HPDE6-E6E7 (cell line): Measurements from ENCODE around the gene LGALS7B.
"Not testable (repeated sequence)": the region's sequence is repeated elsewhere in the genome, so short reads cannot be mapped to it uniquely, and the experiment has no call there.

Experiments
- DNase-seq: peaks from one replicate; pipeline ENCODE4 v3.0.0; 2011; ENCODE audit warnings: missing footprints; ENCODE audit errors: extremely low spot score

LGALS7B gene

DNA sequence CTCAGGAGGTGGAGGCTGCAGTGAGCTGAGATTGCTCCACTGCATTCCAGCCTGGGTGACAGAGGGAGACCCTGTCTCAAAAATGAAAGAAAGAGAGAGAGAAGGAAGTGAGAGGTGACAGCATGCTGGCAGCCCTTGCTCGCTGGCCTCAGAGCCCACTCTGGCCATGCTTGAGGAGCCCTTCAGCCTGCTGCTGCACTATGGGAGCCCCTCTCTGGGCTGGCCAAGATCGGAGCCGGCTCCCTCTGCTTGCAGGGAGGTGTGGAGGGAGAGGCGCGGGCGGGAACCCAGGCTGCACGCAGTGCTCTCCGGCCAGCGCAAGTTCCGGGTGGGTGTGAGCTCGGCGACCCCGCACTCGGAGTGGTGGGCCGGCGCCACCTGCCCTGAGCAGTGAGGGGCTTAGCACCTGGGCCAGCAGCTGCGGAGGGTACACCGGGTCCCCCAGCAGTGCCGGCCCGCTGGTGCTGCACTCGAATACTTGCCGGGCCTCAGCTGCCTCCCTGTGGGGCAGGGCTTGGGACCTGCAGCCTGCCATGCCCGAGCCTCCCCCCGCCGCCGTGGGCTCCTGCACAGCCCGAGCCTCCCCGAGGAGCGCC is 32.3 kb downstream of the LGALS7B start:
- not testable (repeated sequence) for DNase-seq

DNA sequence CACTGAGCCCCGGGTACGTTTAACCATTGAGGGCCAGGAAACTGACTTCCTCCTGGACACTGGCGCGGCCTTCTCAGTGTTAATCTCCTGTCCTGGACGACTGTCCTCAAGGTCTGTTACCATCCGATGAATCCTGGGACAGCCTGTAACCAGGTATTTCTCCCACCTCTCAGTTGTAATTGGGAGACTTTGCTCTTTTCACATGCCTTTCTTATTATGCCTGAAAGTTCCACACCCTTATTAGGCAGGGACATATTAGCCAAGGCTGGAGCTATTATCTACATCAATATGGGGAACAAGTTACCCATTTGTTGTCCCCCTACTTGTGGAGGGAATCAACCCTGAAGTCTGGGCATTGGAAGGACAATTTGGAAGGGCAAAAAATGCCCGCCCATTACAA is 36.9 kb downstream of the LGALS7B start:
- not testable (repeated sequence) for DNase-seq

DNA sequence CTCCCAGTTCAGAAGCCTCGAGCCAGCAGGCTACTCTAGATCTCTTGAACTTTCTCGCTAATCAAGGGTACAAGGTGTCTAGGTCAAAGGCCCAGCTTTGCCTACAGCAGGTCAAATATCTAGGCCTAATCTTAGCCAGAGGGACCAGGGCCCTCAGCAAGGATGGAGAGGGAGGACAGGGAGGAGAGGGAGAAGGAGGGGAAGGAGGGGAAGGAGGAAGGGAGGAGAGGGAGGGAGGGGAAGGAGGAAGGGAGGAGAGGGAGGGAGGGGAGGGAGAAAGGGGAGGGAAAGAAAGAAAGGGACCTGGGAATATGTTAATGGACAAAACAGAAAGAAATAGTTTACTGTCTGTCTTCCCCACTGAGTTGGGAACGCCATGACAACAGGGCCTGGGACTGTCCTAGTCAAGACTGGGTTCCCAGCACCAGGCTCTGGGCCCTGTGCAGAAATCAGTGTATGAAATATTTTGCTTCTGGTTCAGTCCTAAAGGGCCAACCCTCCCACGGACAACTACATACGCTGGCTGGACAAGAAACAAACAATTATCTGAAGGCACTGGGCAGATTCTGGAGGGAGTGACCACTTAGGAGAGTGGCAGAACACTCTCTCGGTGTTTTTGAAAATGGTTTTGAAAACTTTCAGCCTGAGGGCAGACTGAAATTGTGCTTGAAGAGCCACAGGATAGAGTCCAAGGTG is 38.0 kb downstream of the LGALS7B start:
- DNase-seq, result no peak

DNA sequence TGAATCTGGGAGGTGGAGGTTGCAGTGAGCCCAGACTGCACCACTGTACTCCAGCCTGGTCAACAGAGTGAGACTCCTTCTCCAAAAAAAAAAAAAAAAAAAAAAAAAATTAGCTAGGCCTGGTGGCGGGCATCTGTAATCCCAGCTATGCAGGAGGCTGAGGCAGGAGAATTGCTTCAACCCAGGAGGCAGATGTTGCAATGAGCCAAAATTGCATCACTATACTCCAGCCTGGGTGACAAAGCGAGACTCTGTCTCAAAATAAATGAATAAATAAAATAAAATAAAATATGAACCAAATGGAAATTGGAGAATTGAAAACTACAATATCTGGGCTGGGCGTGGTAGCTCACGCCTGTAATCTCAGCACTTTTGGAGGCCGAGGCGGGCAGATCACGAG is 40.2 kb downstream of the LGALS7B start:
- not testable (repeated sequence) for DNase-seq

DNA sequence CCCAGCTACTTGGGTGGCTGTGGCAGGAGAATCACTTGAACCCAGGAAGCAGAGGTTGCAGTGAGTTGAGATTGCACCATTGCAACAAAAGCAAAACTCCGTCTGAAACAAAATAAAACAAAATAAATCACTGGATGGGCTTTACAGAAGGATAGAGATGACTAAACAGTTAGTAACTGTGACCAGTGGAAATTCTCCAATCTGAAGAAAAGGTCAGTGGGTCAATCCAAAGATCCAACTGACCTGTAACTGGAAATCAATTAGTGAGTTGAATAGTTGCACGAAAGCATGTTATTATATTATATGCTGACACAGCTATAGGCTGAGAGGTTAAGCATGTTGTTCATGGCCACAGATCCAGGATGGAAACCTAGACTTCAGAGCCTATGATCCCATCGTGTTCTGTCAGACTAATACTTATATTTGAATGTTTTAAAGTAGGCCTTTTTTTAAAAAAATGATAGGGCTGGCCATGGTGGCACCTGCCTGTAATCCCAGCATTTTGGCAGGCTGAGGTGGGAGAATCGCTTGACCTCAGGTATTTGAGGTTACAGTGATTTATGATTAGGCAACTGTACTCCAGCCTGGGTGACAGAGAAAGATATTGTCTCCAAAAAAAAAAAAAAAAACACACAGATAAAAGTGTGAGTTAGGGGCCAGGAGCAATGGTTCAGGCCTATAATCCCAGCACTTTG is 41.2 kb downstream of the LGALS7B start:
- no peak for DNase-seq

DNA sequence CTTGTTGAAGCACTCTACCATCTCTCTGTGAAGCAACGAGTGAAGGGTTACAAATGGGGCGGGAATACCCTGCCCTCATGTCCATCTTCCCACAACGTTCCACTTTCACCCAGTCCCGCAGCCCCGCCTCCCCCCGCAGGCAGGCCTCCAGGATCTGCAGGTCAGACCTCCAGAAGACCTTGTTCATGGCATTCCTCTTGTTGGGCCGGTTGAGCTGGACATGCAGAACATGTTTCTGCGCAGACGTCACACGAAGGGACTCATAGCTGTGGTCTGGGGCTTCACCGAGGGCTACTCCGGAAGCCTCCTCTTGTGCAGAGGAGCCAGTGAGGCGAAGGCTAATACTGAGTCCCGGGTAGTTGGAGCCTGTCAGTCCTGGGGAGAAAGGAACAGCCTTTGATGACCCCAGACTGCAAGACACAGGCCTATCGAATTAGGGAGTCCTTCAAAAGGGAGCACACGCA is 42.2 kb downstream of the LGALS7B start:
- peak; percentile 67 for DNase-seq

DNA sequence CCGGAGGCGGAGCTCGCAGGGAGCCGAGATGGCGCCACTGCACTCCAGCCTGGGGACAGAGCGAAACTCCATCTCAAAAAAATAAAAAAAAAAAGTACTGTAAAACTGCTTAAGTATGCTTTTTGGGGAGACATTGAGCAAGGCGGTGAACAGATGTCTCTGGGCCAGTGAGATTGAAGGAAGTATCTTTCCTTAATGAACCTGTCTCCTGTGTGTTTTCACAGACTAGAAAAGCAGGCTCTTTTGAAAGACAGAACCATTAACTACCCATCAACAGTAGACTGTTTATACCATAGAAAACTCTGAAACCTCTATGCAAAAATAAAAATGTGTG is 44.1 kb downstream of the LGALS7B start:
- DNase-seq, result no peak

DNA sequence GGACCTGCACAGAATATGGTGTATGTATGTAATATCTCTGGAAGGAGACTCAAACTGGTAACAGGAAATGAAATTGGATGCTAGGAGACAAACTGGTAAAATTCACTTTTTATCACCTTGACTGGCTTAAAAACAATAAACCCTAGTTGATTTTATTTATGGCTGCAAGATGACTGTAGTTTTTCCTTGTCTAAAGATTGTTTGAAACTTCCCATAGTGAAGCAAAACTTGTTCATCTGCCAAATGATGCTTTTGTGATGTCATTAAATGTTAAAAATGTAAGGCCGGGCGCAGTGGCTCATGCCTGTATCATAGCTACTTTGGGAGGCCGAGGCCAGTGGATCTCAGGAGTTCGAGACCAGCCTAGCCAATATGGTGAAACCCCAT is 45.1 kb downstream of the LGALS7B start:
- no peak for DNase-seq

DNA sequence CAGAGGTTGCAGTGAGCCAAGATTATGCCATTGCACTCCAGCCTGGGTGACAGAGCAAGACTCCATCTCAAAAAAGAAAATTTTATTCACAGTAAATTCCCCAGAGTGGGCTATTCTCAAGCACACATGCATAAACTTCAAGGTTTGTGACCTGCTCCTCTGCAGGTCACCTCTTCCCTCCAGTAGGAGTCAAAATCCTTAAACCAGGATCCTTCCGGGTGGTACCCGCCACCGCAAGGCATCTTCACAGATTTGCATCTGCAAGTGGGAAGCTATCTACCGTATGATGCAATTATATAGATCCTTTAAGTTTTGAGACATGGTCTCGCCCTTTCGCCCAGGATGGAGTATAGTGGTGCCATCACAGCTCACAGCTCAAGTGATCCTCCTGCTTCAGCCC is 45.6 kb downstream of the LGALS7B start:
- no peak for DNase-seq

DNA sequence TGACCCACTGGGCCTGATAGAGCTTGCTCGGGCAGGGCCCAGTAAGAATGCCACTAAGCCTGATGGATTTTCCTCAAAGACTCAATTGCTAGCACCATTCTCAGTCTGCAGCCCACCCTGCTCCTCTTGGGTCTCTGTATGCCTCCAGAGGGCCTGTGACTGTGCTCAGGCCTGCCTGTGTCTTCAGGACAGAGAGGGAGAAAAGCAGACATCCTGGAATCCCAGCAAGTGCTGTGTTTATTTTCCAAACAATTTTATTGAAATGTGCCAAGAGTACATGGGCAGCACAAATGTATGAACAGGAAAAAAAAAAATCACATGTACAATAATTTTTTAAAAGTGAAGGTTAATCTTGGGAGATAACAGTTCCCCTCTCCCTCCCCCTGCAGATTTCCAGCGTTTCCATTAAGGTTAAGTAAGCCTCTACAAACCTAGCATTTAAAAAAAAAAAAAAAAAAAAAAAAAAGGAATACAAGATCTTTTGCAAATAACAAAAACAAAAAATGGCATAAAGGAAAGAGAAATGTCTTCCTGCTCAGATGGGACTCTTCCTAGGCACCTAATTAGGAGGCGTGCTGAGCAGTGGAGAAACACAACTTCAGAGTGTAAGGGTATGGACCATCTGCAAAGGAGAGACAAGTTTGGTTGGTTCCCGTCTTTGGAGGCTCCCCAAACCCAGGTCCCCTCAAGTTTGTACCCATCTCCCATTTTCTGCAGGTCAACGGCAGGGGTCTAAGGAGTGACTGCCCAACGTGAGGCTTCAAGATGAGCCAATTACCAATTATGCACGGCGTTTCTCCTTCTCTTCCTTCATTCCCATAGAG is 47.4 kb downstream of the LGALS7B start:
- DNase-seq, result no peak

DNA sequence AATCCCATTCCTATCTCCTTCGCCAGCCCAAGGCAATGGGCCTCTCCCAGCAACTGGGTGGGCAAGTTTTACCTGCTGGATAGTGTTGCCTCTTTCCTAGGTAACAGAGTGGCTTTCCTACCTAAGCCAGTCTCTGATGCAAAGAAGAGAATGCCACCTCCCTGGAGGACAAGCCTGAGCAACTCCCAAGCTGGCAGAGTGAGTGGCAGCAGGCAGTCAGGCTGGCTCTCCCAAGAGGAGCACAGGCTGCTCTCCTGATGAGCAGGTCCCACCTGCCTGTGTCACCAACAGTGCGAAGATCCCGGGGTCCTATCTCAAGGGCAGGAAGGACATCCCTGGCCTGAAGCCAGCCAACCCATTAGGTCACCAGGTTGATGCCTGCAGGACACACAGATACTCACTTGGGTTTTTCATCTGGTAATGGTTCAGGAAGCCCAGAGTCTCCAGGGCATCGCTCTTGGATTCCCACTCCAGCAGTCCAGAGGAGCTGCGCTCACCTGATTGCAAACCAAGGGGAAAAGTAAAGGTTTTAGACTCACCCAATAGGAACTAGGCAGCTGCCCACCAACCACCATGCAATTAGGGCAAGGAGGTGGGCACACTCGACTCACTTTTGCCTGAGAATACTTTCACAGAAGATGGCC is 48.1 kb downstream of the LGALS7B start:
- no peak for DNase-seq

DNA sequence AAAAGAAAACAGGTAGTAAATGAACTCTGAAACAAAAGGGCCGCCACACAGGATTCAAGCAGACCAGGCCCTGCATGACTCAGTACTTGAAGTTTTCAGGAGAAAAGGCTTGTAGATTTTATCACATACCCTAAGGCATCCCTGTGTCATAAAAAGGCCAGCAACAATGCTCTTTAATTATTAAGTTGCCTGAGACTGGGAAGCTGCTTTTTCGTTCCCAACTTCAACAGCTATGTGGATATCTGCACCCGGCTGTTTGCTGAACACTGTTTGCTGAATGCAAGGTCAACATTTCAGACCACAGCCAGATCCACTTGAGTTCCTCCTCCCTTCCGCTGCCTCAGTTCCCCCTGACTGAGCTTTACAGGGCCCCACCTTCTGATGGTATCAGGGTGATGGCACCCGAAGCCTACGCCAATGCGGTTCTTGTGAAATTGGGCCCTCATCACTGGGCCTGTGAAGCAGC is 48.7 kb downstream of the LGALS7B start:
- DNase-seq, result peak; percentile 64

DNA sequence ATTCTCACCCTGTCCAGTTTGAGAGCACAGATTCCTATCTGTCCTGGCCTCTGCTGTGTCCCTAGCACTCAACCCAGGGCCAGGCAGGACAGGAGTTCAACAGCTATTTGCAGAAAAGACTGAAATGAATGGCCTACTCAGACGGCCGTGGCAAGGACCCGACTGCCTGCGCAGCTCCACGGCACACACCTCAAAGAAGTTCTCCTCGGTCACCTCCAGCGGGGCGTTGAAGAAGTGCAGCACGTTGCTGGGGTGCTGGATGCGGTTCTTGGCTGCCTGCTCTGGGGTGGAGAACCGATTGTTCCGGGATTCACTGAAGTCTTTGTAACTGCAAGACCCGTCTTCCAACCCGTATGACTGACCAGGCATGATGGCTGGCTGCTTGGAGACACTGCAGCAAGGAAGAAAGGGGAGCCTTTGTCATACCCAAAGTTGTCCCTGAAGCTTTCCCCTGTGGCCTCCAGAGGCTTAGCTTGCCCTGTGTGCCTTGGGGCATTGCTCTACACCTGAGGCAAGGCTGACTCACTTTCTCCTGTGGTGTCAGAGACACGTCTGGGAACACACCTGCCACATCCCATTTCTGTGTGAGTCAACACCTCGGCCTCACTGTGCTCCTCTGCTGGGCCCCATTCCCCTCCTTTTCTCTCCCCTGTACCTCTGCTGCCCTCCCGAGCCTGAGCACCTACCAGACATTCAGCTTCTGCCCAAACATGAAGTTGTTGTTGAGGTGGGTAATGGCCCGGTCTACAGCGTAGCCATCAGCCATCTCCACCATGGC is 49.4 kb downstream of the LGALS7B start:
- peak; percentile 91 for DNase-seq

DNA sequence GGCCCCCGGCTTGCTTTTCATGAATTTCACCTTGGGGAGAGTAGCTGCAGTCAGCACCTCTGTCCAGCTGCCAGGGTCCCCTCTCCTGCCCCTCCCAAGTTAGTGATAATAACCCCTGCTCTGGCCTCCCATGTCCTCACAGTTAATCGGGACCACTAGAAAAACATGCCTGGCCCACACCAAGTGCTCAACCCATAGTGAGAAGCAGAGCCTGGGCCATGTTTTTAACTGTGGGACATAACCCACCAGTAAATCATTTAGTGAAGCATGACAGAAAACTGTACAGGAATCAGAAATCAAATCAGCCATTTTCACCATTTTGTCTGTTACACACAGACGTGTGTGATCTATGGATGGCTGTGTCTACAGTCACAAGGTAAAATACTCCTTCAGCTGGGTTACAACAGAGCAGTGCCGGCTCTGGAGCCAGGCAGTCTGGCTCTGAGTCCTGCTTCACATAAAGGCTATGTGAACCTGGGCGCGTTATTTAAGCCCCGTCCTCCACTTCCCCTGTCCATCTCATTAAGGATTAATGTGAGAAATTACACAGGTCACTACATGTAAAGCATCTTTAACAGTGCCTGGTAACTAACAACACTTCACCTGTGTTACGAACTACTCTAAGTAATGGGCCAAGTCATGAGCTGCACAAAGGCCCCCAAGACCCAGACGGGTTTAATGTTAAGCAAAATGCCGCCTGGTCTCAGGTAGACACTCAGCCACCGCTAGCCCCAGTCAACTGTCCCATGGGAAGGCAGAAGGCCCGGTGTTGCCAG is 50.2 kb downstream of the LGALS7B start:
- no peak for DNase-seq

DNA sequence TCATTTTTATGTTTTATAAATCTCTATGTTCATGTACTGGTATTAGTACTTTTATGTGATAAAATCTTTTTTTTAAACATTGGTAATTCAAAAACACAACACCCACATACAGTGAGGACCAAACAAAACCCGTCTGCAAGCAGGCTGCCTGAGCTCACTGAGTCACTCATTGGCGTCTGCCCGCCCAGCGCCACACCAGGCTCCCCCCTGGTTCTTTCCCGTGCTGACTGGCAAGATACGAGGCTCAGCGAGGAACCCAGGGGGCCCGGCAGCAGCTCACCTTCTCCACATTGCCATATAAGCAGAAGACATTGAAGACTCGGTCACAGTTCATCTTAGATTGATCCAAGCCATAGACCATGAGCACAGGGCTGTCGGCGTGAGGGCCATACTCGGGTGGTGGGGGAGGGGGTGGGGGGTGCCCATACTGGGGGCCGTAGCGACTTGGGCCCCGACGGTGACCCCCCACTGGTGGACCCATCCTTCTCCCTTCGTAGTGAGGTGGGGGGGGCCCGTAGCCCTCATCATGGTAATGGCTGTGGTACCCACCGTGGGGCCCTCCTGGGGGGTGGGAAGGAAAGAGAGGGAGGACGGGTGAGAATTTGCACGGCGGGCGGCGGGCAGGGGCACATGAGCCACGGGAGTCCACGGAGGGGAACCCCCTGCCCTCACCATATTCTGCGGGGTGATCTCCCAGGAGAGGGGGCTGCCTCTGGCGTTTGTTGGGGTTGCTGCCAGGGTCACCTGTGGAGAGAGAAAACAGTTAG is 51.0 kb downstream of the LGALS7B start:
- DNase-seq, result no peak

DNA sequence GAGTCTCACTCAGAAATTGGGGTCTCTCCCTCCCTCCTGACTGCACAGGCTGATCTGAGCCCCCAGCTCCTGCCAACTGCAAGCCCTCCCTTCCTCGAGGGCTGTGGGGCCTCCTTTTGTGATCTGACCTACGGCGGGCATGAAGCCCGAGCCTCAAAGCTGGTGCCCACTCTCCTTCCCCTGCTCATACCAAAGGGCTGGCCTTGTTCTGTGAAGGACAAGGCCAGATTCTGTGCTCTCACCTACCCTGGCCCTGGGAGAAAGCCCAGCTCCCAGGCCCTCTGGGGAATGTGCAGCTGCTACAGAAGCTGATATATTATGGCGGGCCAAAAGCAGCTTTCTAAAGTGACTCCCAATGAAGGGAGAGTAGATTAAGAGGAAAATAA is 51.6 kb downstream of the LGALS7B start:
- no peak for DNase-seq
